ENCODE data around the gene ARID1B. TPM values are rescaled to one million over a fixed set of nuclear protein-coding genes. Genes with fewer than 3 reads are reported as not detected.

ARID1B gene
- total RNA-seq, 1 experiment from 2014 or later, result 35.6 TPM

DNA sequence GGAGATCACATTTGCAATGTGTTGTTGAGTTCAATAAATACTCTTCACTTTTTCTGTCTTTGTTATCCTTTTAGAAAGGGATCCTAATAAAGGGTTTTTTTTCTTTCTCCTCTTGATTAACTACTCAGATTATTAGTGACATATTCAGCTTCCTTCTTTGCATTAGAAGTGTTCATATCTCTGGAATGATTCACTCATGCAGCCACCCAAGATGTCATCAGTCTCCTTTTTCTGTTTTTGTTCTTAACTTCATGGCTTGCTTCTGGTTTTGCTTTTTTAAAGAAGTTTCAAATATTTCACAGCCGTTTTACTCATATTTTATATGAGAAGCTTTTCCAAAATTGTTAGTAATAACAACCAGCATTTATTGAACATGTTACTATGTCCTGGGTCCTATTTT lies 358.5 kb downstream of the ARID1B start:
- ChIA-PET POLR2A (no interaction called here), CTCF (no interaction called here), RAD21 (ENCODE audit: low non-redundant PET in 1 of 2, low total read pairs in 2 of 2, uncharacterized antibody in 2 of 2, unreplicated experiment in 2 of 2) (no interaction called here)
- no peaks in the 10 kb centered on the region for H3K79me2 ChIP-seq (ENCODE audit: insufficient read depth, low read length)
- DNase-seq (ENCODE audit: low read depth, low spot score) (no peak), ATAC-seq (no peak)
- no peak overlapping the region for H3K4me2 ChIP-seq (ENCODE audit: low read length)
- H3K9ac ChIP-seq (ENCODE audit: low read length), result no peak overlapping the region
- no TSS peak for BruUV-seq (replicated peaks)
- no peak for TF ChIP-seq ZFX (IDR thresholded peaks at IDR 0.05)
- no peak for TF ChIP-seq TCF7L2 (IDR thresholded peaks at IDR 0.05; ENCODE audit: borderline replicate concordance, extremely low read depth, insufficient read depth, insufficient read length)
- no peak for TF ChIP-seq RAD21 (IDR thresholded peaks at IDR 0.05; ENCODE audit: low read depth)
- TF ChIP-seq ELF1 (IDR thresholded peaks at IDR 0.05; ENCODE audit: borderline replicate concordance, low read depth), result no peak
- no peak for TF ChIP-seq ZNF274 (IDR thresholded peaks at IDR 0.05; ENCODE audit: low read depth, low read length)
- H2AFZ ChIP-seq (ENCODE audit: low read depth, low read length, poor library complexity, severe bottlenecking), result no peak overlapping the region
- no peaks in the 10 kb centered on the region for H3K27me3 ChIP-seq (ENCODE audit: insufficient read depth, low read length)
- H3K9me3 ChIP-seq (ENCODE audit: control insufficient read depth in 1 of 2, insufficient read depth in 1 of 2, low read depth in 1 of 2, low read length in 2 of 2), result no peaks in the 10 kb centered on the region
- intact Hi-C loops (cut with micrococcal nuclease), result no loop called here
- no peak overlapping the region for H3K4me3 ChIP-seq (replicated peaks in 1 of 2; ENCODE audit: low read depth in 1 of 2, low read length in 2 of 2)
- H3K36me3 ChIP-seq (ENCODE audit: control insufficient read depth in 1 of 2, insufficient read depth in 2 of 2, low read length in 2 of 2), result no peaks in the 10 kb centered on the region
- H3K4me1 ChIP-seq (ENCODE audit: control insufficient read depth in 1 of 2, insufficient read depth in 2 of 2, low read length in 2 of 2), result no peaks in the 10 kb centered on the region
- H4K20me1 ChIP-seq (ENCODE audit: insufficient read depth), result no peaks in the 10 kb centered on the region
- H3K27ac ChIP-seq (ENCODE audit: low read depth, low read length), result no peak overlapping the region
- H3K9me2 ChIP-seq (ENCODE audit: insufficient read depth), result no peaks in the 10 kb centered on the region

DNA sequence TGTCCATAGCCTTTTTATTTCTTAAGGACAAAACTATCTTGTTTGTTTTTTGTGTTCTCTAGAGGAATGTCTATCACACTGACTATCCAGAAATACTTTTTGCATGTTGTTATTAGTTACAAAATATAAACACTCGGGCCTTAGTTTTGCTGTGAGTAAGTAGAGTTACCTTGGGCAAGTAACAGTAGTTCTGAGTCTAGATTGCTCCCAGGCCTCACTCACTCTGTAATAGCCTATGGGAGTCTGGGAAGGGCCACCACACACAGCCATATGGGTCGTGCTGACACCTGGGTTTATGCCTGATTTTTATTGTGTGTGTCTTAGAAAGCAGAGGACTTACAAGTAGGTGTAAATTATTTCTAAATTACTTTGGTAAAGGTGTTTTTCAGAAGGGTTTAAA lies 360.3 kb downstream of the ARID1B start:
- no TSS peak for BruUV-seq (replicated peaks)
- Histone ChIP-seq H2AFZ (ENCODE audit: low read depth, low read length, poor library complexity, severe bottlenecking) (no peak overlapping the region), H3K4me1 (ENCODE audit: control insufficient read depth in 1 of 2, insufficient read depth in 2 of 2, low read length in 2 of 2) (no peaks in the 10 kb centered on the region), H4K20me1 (ENCODE audit: insufficient read depth) (no peaks in the 10 kb centered on the region), H3K9me3 (ENCODE audit: control insufficient read depth in 1 of 2, insufficient read depth in 1 of 2, low read depth in 1 of 2, low read length in 2 of 2) (no peaks in the 10 kb centered on the region), H3K36me3 (ENCODE audit: control insufficient read depth in 1 of 2, insufficient read depth in 2 of 2, low read length in 2 of 2) (no peaks in the 10 kb centered on the region), H3K27ac (ENCODE audit: low read depth, low read length) (no peak overlapping the region), H3K79me2 (ENCODE audit: insufficient read depth, low read length) (no peaks in the 10 kb centered on the region), H3K4me2 (ENCODE audit: low read length) (no peak overlapping the region), H3K9me2 (ENCODE audit: insufficient read depth) (no peaks in the 10 kb centered on the region), H3K9ac (ENCODE audit: low read length) (no peak overlapping the region), H3K4me3 (replicated peaks in 1 of 2; ENCODE audit: low read depth in 1 of 2, low read length in 2 of 2) (no peak overlapping the region), H3K27me3 (ENCODE audit: insufficient read depth, low read length) (no peaks in the 10 kb centered on the region)
- ChIA-PET POLR2A (no interaction called here), CTCF (no interaction called here), RAD21 (ENCODE audit: low non-redundant PET in 1 of 2, low total read pairs in 2 of 2, uncharacterized antibody in 2 of 2, unreplicated experiment in 2 of 2) (no interaction called here)
- intact Hi-C loops (cut with micrococcal nuclease), result no loop called here
- DNase-seq (ENCODE audit: low read depth, low spot score) (no peak), ATAC-seq (no peak)
- TF ChIP-seq CBX3 (IDR thresholded peaks at IDR 0.05; ENCODE audit: low read depth) (no peak), POLR2A (IDR thresholded peaks at IDR 0.05; ENCODE audit: borderline replicate concordance, extremely low read depth, insufficient read depth, insufficient read length) (no peak)
- TF ChIP-seq, protein P1, sequence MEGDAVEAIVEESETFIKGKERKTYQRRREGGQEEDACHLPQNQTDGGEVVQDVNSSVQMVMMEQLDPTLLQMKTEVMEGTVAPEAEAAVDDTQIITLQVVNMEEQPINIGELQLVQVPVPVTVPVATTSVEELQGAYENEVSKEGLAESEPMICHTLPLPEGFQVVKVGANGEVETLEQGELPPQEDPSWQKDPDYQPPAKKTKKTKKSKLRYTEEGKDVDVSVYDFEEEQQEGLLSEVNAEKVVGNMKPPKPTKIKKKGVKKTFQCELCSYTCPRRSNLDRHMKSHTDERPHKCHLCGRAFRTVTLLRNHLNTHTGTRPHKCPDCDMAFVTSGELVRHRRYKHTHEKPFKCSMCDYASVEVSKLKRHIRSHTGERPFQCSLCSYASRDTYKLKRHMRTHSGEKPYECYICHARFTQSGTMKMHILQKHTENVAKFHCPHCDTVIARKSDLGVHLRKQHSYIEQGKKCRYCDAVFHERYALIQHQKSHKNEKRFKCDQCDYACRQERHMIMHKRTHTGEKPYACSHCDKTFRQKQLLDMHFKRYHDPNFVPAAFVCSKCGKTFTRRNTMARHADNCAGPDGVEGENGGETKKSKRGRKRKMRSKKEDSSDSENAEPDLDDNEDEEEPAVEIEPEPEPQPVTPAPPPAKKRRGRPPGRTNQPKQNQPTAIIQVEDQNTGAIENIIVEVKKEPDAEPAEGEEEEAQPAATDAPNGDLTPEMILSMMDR (IDR thresholded peaks at IDR 0.05 in 2 of 3, conservative IDR thresholded peaks at IDR 0.05 in 1 of 3; ENCODE audit: borderline replicate concordance in 1 of 3, insufficient read depth in 1 of 3, low read depth in 2 of 3, low read length in 2 of 3), result no peak
